OCI-LY1 (cell line): Measurements from ENCODE around the gene PAX5.

ENCODE experiments used
- H2AFZ ChIP-seq: fragments of 200-600 bp; sonication (generic), shearing (Covaris generic); 2 replicates; pipeline ENCODE4 v1.6.0; 2014; ENCODE audit warnings: antibody characterized with exemption, mild to moderate bottlenecking, low read length
- H3F3A ChIP-seq: fragments of 200-600 bp; sonication (generic), shearing (Covaris generic); 2 replicates; pipeline ENCODE4 v1.6.0; 2014; ENCODE audit warnings: mild to moderate bottlenecking, antibody characterized with exemption, low read length, moderate library complexity; ENCODE audit not compliant: insufficient read depth
- H3K27ac ChIP-seq: fragments of 200-600 bp; sonication (generic); 2 replicates; pipeline ENCODE4 v1.5.1; 2014; ENCODE audit warnings: low read length, mixed run types, mild to moderate bottlenecking, low read depth; ENCODE audit not compliant: poor library complexity, severe bottlenecking
- H3K27me3 ChIP-seq: fragments of 200-600 bp; sonication (generic); 2 replicates; pipeline ENCODE4 v1.6.0; 2014; ENCODE audit warnings: antibody characterized with exemption, mild to moderate bottlenecking, low read length, moderate library complexity; ENCODE audit not compliant: insufficient read depth
- H3K36me3 ChIP-seq: fragments of 200-600 bp; sonication (generic); 2 replicates; pipeline ENCODE4 v1.6.1; 2014; ENCODE audit warnings: mild to moderate bottlenecking, antibody characterized with exemption, low read length, moderate library complexity, mixed read lengths; ENCODE audit not compliant: insufficient read depth
- H3K4me1 ChIP-seq: fragments of 200-600 bp; sonication (generic); 2 replicates; pipeline ENCODE4 v1.5.1; 2014; ENCODE audit warnings: mild to moderate bottlenecking, low read length, moderate library complexity; ENCODE audit not compliant: insufficient read depth, severe bottlenecking
- H3K4me2 ChIP-seq: fragments of 200-600 bp; sonication (generic), shearing (Covaris generic); 2 replicates; pipeline ENCODE4 v1.6.1; 2014; ENCODE audit warnings: low read length
- H3K4me3 ChIP-seq: fragments of 200-600 bp; sonication (generic); 2 replicates; pipeline ENCODE4 v1.5.1; 2014; ENCODE audit warnings: low read length, low read depth, mild to moderate bottlenecking, mixed read lengths; ENCODE audit not compliant: poor library complexity, severe bottlenecking
- H3K79me2 ChIP-seq: fragments of 200-600 bp; shearing (Covaris generic); 2 replicates; pipeline ENCODE4 v1.6.1; 2016; ENCODE audit warnings: mixed run types, low read length, mixed read lengths; ENCODE audit not compliant: insufficient read depth
- H3K9ac ChIP-seq: fragments of 200-600 bp; sonication (generic), shearing (Covaris generic); 2 replicates; pipeline ENCODE4 v1.6.1; 2014; ENCODE audit warnings: mild to moderate bottlenecking, low read length, mixed read lengths
- H3K9me2 ChIP-seq: fragments of 200-600 bp; sonication (generic), shearing (Covaris generic); 2 replicates; pipeline ENCODE4 v1.6.1; 2014; ENCODE audit warnings: low read depth, mild to moderate bottlenecking, low read length, mixed read lengths
- H3K9me3 ChIP-seq: fragments of 200-600 bp; shearing (Covaris generic); 2 replicates; pipeline ENCODE4 v1.6.1; 2014; ENCODE audit warnings: low read length, mixed read lengths
- H4K20me1 ChIP-seq: fragments of 200-600 bp; sonication (generic), shearing (Covaris generic); 2 replicates; pipeline ENCODE4 v1.6.0; 2016; ENCODE audit warnings: mild to moderate bottlenecking, low read length; ENCODE audit not compliant: insufficient read depth
- CTCF ChIP-seq: fragments of 200-600 bp; sonication (generic), shearing (Covaris generic); IDR thresholded peaks from 2 replicates; pipeline ENCODE4 v1.5.1; 2017; ENCODE audit warnings: mild to moderate bottlenecking, antibody characterized with exemption, low read length, moderate library complexity, mixed read lengths
- EZH2 ChIP-seq: fragments of 200-600 bp; sonication (generic), shearing (Covaris generic); IDR thresholded peaks from 2 replicates; pipeline ENCODE4 v1.8.0; 2017; ENCODE audit warnings: borderline replicate concordance, mixed run types, mild to moderate bottlenecking, antibody characterized with exemption, low read length, moderate library complexity, mixed read lengths

The PAX5 gene

GRCh38 chr9:36912620-36913019 lies 121.4 kb downstream of the PAX5 start:
- Histone ChIP-seq H3K4me2 (no peak overlapping the region), H4K20me1 (0 out of 2 replicates have a peak, but pooled peaks cover 3% of the 10 kb centered on the region), H3K9me3 (no peaks in the 10 kb centered on the region), H3K27me3 (no peaks in the 10 kb centered on the region), H2AFZ (no peak overlapping the region), H3K9ac (no peak overlapping the region), H3K4me3 (no peak overlapping the region), H3K36me3 (peaks cover 47% of the 10 kb centered on the region; the same call in 1 of the 2 replicates), H3K79me2 (no peaks in the 10 kb centered on the region), H3K9me2 (no peaks in the 10 kb centered on the region), H3K27ac (no peak overlapping the region), H3F3A (no peaks in the 10 kb centered on the region), H3K4me1 (no peaks in the 10 kb centered on the region)
- TF ChIP-seq CTCF = no peak
- no peak for TF ChIP-seq EZH2

GRCh38 chr9:36911601-36912412 lies 122.3 kb downstream of the PAX5 start:
- Histone ChIP-seq H3K36me3 (peaks cover 55% of the 10 kb centered on the region; the same call in 1 of the 2 replicates), H3K27me3 (no peaks in the 10 kb centered on the region), H3K79me2 (no peaks in the 10 kb centered on the region), H2AFZ (no peak overlapping the region), H4K20me1 (0 out of 2 replicates have a peak, but pooled peaks cover 3% of the 10 kb centered on the region), H3F3A (no peaks in the 10 kb centered on the region), H3K4me2 (no peak overlapping the region), H3K9me3 (no peaks in the 10 kb centered on the region), H3K4me3 (no peak overlapping the region), H3K9ac (no peak overlapping the region), H3K27ac (no peak overlapping the region), H3K9me2 (no peaks in the 10 kb centered on the region), H3K4me1 (no peaks in the 10 kb centered on the region)
- TF ChIP-seq EZH2 (no peak), CTCF (no peak)

GRCh38 chr9:36911037-36911436 lies 123.0 kb downstream of the PAX5 start:
- Histone ChIP-seq H3K9me3 (no peaks in the 10 kb centered on the region), H2AFZ (no peak overlapping the region), H3K79me2 (no peaks in the 10 kb centered on the region), H3K4me1 (no peaks in the 10 kb centered on the region), H3K4me2 (no peak overlapping the region), H3K4me3 (no peak overlapping the region), H3F3A (no peaks in the 10 kb centered on the region), H3K36me3 (peaks cover 57% of the 10 kb centered on the region; the same call in 1 of the 2 replicates), H3K27ac (no peak overlapping the region), H3K27me3 (no peaks in the 10 kb centered on the region), H3K9ac (no peak overlapping the region), H3K9me2 (no peaks in the 10 kb centered on the region), H4K20me1 (0 out of 2 replicates have a peak, but pooled peaks cover 3% of the 10 kb centered on the region)
- peak; percentile 19; the same call in 1 of the 2 replicates for TF ChIP-seq CTCF
- no peak for TF ChIP-seq EZH2
